Measurements from ENCODE around the gene CALD1. TPM values are rescaled to one million over a fixed set of nuclear protein-coding genes. Genes with fewer than 3 reads are reported as not detected.

The CALD1 gene
- polyA plus RNA-seq, 2 of the 4 experiments (the other 2 are of a cell fraction): 136 to 150 TPM

- no peak overlapping the region for H3K4me2 ChIP-seq
- CTCF ChIA-PET: interaction anchor here (1.1 kb wide), 1 partner anchor 28 kb away, joined by 4 read pairs; no protein-coding TSS in a partner anchor
- FAIRE-seq: peak; percentile 39
- no peak overlapping the region for H3K4me3 ChIP-seq
- 74% methylated on average over 1 of the region's 1 CpG for WGBS (ENCODE audit: missing lambda C conversion rate)
- no peak for ATAC-seq
- 0 out of 3 replicates have a peak, but pooled peaks cover under 1% of the 10 kb centered on the region for H3K4me1 ChIP-seq
- DNase-seq (ENCODE audit: low read depth in 1 of 2, low spot score in 1 of 2): no peak
- TF ChIP-seq BHLHE40 (IDR thresholded peaks at IDR 0.05; ENCODE audit: low read depth, low read length): no peak
- no peak for TF ChIP-seq POLR2A (IDR thresholded peaks at IDR 0.05; ENCODE audit: low read length)
- no peaks in the 10 kb centered on the region for H3K9me3 ChIP-seq
- no peak overlapping the region for H3K27ac ChIP-seq
- POLR2A ChIA-PET: interaction anchor here (0.5 kb wide), 1 partner anchor 1027 kb away, joined by 4 read pairs; no protein-coding TSS in a partner anchor
Measured at GRCh38 chr7:134926396-134926795, 147.0 kb downstream of the CALD1 start.

DNA sequence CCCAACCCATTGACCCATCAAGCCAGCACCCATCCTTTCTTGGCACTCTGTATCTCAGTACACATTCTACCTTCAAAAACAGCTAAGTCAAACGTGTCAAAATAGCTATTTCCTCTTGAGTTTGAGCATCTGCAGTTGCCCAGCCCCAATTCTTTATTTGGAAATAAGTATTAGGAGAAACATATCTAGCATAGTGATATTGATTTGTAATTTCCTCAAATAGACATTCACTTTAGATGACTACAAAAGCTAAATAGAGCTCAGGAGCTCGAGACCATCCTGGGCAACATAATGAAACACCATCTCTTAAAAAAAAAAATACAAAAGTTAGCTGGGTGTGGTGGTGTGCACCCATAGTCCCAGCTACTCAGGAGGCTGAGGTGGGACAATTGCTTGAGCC lies 147.6 kb downstream of the CALD1 start:
- H3K4me1 ChIP-seq: no peaks in the 10 kb centered on the region
- TF ChIP-seq CBX2 (IDR thresholded peaks at IDR 0.05; ENCODE audit: borderline replicate concordance, low read depth): no peak
- TF ChIP-seq MAFK (IDR thresholded peaks at IDR 0.05; ENCODE audit: partially characterized antibody): no peak
- TF ChIP-seq FOSB (CRISPR knock-in tag; IDR thresholded peaks at IDR 0.05): no peak
- no peak for TF ChIP-seq HEYL (CRISPR knock-in tag; IDR thresholded peaks at IDR 0.05)
- TF ChIP-seq HOXB5 (CRISPR knock-in tag; IDR thresholded peaks at IDR 0.05): no peak
- no peak for TF ChIP-seq CEBPB (IDR thresholded peaks at IDR 0.05)
- TF ChIP-seq, protein P1, sequence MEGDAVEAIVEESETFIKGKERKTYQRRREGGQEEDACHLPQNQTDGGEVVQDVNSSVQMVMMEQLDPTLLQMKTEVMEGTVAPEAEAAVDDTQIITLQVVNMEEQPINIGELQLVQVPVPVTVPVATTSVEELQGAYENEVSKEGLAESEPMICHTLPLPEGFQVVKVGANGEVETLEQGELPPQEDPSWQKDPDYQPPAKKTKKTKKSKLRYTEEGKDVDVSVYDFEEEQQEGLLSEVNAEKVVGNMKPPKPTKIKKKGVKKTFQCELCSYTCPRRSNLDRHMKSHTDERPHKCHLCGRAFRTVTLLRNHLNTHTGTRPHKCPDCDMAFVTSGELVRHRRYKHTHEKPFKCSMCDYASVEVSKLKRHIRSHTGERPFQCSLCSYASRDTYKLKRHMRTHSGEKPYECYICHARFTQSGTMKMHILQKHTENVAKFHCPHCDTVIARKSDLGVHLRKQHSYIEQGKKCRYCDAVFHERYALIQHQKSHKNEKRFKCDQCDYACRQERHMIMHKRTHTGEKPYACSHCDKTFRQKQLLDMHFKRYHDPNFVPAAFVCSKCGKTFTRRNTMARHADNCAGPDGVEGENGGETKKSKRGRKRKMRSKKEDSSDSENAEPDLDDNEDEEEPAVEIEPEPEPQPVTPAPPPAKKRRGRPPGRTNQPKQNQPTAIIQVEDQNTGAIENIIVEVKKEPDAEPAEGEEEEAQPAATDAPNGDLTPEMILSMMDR (IDR thresholded peaks at IDR 0.05): no peak
- no peak for TF ChIP-seq ZC3H11A (IDR thresholded peaks at IDR 0.05)
- TF ChIP-seq RAD21 (conservative IDR thresholded peaks at IDR 0.05 in 1 of 2, IDR thresholded peaks at IDR 0.05 in 1 of 2): no peak
- TF ChIP-seq KDM5A (IDR thresholded peaks at IDR 0.05): no peak
- FAIRE-seq (no peak), ATAC-seq (no peak), DNase-seq (ENCODE audit: low read depth in 1 of 2, low spot score in 1 of 2) (no peak)
- ChIA-PET POLR2A (interaction anchor here (0.5 to 0.6 kb wide), 2 partner anchors 142 to 1027 kb away, joined by 4 to 6 read pairs; no protein-coding TSS in a partner anchor), CTCF (interaction anchor here (0.7 to 1.1 kb wide), 2 partner anchors 13 to 27 kb away, joined by 3 to 4 read pairs; no protein-coding TSS in a partner anchor)
- H3K9me3 ChIP-seq: no peaks in the 10 kb centered on the region
- no peak overlapping the region for H3K4me3 ChIP-seq
- no peak overlapping the region for H3K4me2 ChIP-seq
- H3K27ac ChIP-seq: no peak overlapping the region
- WGBS (ENCODE audit: missing lambda C conversion rate): 68% methylated on average over 2 of the region's 2 CpGs

GRCh38 chr7:134927723-134928122 lies 148.3 kb downstream of the CALD1 start:
- WGBS (ENCODE audit: missing lambda C conversion rate): 89% methylated on average over 3 of the region's 3 CpGs
- POLR2A ChIA-PET: interaction anchor here (0.6 kb wide), 1 partner anchor 184 kb away, joined by 3 read pairs; no protein-coding TSS in a partner anchor

DNA sequence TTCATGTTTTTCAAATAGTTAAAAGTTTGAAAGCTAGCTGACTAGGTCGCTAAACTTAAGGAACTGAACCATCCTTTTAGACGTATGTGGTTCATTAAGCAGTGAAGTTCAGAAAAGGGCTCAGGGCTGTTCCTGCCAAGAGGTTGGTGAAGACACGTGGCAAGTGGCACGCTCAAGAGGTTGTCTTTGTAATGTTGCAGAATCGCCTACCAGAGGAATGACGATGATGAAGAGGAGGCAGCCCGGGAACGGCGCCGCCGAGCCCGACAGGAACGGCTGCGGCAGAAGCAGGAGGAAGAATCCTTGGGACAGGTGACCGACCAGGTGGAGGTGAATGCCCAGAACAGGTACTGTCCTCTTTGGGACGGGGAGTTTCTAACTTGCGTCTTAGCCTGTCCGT lies 149.1 kb downstream of the CALD1 start:
- ChIA-PET POLR2A (no interaction called here), CTCF (interaction anchor here (0.6 to 0.7 kb wide), 3 partner anchors 168 to 745 kb away, joined by 3 read pairs; no protein-coding TSS in a partner anchor)

More at GRCh38 chr7:134927723-134928122, 148.3 kb downstream of the CALD1 start:
- H3K4me1 ChIP-seq: no peaks in the 10 kb centered on the region
- no peak overlapping the region for H3K4me2 ChIP-seq
- H3K4me3 ChIP-seq: no peak overlapping the region
- ATAC-seq: no peak
- no peaks in the 10 kb centered on the region for H3K9me3 ChIP-seq
- TF ChIP-seq FOXS1 (CRISPR knock-in tag; IDR thresholded peaks at IDR 0.05) (no peak), NR3C1 (IDR thresholded peaks at IDR 0.05) (no peak)
- CTCF ChIA-PET: interaction anchor here (0.7 to 1.1 kb wide), 2 partner anchors 14 to 26 kb away, joined by 3 to 4 read pairs; no protein-coding TSS in a partner anchor
- H3K27ac ChIP-seq: no peak overlapping the region
- no peak for FAIRE-seq
- no peak for DNase-seq (ENCODE audit: low read depth in 1 of 2, low spot score in 1 of 2)

More for the DNA sequence above, 149.1 kb downstream of the CALD1 start:
- 95% methylated on average over 18 of the region's 18 CpGs for WGBS (ENCODE audit: missing lambda C conversion rate)
- Histone ChIP-seq H3K4me3 (no peak overlapping the region), H3K4me1 (no peaks in the 10 kb centered on the region), H3K9me3 (no peaks in the 10 kb centered on the region), H3K27ac (no peak overlapping the region), H3K4me2 (no peak overlapping the region)
- ATAC-seq (no peak), FAIRE-seq (no peak), DNase-seq (ENCODE audit: low read depth in 1 of 2, low spot score in 1 of 2) (no peak)
- TF ChIP-seq CEBPB (IDR thresholded peaks at IDR 0.05) (no peak), RNF2 (IDR thresholded peaks at IDR 0.05; ENCODE audit: borderline replicate concordance, low read depth) (no peak), BHLHE40 (IDR thresholded peaks at IDR 0.05; ENCODE audit: low read depth, low read length) (no peak), PHF8 (IDR thresholded peaks at IDR 0.05; ENCODE audit: borderline replicate concordance, low read depth) (no peak), ATOH8 (CRISPR knock-in tag; IDR thresholded peaks at IDR 0.05; ENCODE audit: low read depth) (no peak)

Data from A549 (cell line).